Uterus (tissue), 2 donors: ENCODE measurements around the gene VAV3.

ENCODE experiments used
- POLR2A ChIP-seq, 2 donors: fragments of 450-650 bp; IDR thresholded peaks; one replicate each; pipeline ENCODE4 v1.6.1; 2016; ENCODE audit warnings: antibody characterized with exemption in 2 of 2, mild to moderate bottlenecking in 1 of 2, moderate library complexity in 1 of 2
- TF ChIP-seq, protein P1 (sequence below), 4 experiments: fragments of 200-600 bp in 2 of 4; fragments of 450-650 bp in 2 of 4; sonication (generic) in 2 of 4; IDR thresholded peaks; one replicate each; pipeline ENCODE4 v1.5.1; 2016 to 2019; ENCODE audit warnings: antibody characterized with exemption in 4 of 4, mild to moderate bottlenecking in 2 of 4, moderate library complexity in 1 of 4

DNA sequence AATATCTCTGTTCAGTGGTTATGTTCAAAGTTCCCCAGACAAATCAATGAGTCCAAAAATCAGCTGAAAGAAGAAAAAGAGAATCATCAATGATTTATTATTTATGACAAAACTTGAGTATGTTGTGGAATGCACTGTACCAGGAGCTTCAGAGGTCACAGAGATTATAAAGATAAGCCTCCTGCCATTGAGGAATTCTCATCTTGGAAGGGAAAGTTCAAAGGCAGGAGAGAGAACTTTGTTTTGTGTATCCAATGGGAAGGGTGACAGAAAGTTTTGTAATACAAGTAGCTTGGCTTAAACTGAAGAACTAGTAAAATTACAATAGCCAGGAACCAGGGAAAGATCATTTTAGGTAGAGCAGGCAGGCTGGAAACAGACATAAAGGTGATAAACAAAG is 367.7 kb downstream of the VAV3 start:
- TF ChIP-seq, protein P1, sequence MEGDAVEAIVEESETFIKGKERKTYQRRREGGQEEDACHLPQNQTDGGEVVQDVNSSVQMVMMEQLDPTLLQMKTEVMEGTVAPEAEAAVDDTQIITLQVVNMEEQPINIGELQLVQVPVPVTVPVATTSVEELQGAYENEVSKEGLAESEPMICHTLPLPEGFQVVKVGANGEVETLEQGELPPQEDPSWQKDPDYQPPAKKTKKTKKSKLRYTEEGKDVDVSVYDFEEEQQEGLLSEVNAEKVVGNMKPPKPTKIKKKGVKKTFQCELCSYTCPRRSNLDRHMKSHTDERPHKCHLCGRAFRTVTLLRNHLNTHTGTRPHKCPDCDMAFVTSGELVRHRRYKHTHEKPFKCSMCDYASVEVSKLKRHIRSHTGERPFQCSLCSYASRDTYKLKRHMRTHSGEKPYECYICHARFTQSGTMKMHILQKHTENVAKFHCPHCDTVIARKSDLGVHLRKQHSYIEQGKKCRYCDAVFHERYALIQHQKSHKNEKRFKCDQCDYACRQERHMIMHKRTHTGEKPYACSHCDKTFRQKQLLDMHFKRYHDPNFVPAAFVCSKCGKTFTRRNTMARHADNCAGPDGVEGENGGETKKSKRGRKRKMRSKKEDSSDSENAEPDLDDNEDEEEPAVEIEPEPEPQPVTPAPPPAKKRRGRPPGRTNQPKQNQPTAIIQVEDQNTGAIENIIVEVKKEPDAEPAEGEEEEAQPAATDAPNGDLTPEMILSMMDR (IDR thresholded peaks at IDR 0.05): no peak
- no peak for TF ChIP-seq POLR2A (IDR thresholded peaks at IDR 0.05)
